Liver (tissue), 3 donors: ENCODE data around the gene DMRTA2.

ENCODE experiments used
- CTCF ChIP-seq: fragments of 150-350 bp; IDR thresholded peaks from 2 replicates; pipeline ENCODE4 v1.5.1; 2017; ENCODE audit warnings: improper control_type of control experiment, low read depth, low read length; ENCODE audit not compliant: missing input control
- GABPA ChIP-seq, 2 donors: IDR thresholded peaks in 1 of 2; conservative IDR thresholded peaks in 1 of 2; 2 replicates each; pipeline ENCODE4 v1.6.1; 2016; ENCODE audit warnings: antibody characterized with exemption in 2 of 2, mild to moderate bottlenecking in 1 of 2, moderate library complexity in 1 of 2
- HNF4A ChIP-seq, 2 donors: conservative IDR thresholded peaks; 2 replicates each; pipeline ENCODE4 v1.6.1; 2016; ENCODE audit warnings: antibody characterized with exemption in 2 of 2, mild to moderate bottlenecking in 2 of 2
- JUND ChIP-seq, 2 donors: IDR thresholded peaks; 2 replicates each; pipeline ENCODE4 v1.6.1; 2016; ENCODE audit warnings: antibody characterized with exemption in 2 of 2
- MAX ChIP-seq: IDR thresholded peaks from 2 replicates; pipeline ENCODE4 v1.6.1; 2016; ENCODE audit warnings: antibody characterized with exemption
- RAD21 ChIP-seq, 2 donors: IDR thresholded peaks; 2 replicates each; pipeline ENCODE4 v1.6.1; 2016; ENCODE audit warnings: antibody characterized with exemption in 2 of 2, mild to moderate bottlenecking in 2 of 2
- REST ChIP-seq: IDR thresholded peaks from 2 replicates; pipeline ENCODE4 v1.6.1; 2016; ENCODE audit warnings: antibody characterized with exemption, mild to moderate bottlenecking
- RXRA ChIP-seq, 2 donors: IDR thresholded peaks; 2 replicates each; pipeline ENCODE4 v1.6.1; 2017 to 2018; ENCODE audit warnings: antibody characterized with exemption in 2 of 2, mild to moderate bottlenecking in 1 of 2
- SP1 ChIP-seq: IDR thresholded peaks from 2 replicates; pipeline ENCODE4 v1.6.1; 2018; ENCODE audit warnings: antibody characterized with exemption, mild to moderate bottlenecking
- TAF1 ChIP-seq: conservative IDR thresholded peaks from 2 replicates; pipeline ENCODE4 v1.6.1; 2016; ENCODE audit warnings: antibody characterized with exemption, mild to moderate bottlenecking
- donor health status: healthy.
- donor health status: healthy.

DNA sequence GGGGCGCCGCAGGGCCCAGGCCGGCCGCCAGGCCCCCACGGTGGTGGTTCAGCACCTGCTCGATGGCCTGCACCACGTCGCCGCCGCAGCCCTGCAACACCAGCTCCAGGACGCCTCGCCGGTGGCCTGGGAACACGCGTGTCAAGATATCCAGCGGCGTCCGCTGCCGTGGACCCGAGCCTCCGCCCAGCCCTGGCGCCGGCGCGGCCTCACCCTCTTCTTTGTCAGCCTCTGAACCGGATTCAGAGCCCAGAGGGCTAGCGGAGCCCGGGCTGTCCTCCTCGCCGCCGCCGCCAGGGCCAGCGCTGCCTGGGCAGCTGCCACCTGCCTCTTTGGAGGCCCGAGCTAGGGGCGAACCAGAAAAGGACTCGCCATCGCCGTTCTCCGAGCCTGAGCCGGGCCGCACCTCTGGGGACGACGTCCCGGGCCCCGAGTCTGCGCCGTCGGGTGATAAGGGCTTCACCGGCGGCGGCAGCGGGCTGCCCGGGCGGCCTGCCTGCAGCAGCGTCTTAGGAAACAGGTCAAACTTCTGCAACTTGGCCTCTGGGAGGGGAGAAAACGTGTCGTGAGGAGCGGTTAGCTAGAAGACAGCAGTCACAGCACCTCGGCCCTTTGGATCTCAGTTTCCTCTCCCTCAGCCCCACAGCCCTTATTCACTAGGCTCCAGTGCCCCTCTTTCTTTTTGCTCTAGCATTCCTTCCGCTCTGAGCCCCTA, 3.9 kb downstream of the DMRTA2 start:
- TF ChIP-seq CTCF (no peak), REST (no peak), MAX (no peak), TAF1 (no peak), HNF4A (conservative IDR thresholded peaks at IDR 0.05) (no peak), RXRA (IDR thresholded peaks at IDR 0.05) (no peak), GABPA (IDR thresholded peaks at IDR 0.05 in 1 of 2, conservative IDR thresholded peaks at IDR 0.05 in 1 of 2) (no peak), RAD21 (IDR thresholded peaks at IDR 0.05) (no peak), SP1 (no peak), JUND (IDR thresholded peaks at IDR 0.05) (no peak)
